ENCODE results near the gene NRTN. TPM values are rescaled to one million over a fixed set of nuclear protein-coding genes. Genes with fewer than 3 reads are reported as not detected.

NRTN gene
- total RNA-seq, 4 donors from 2014 or later: not detected

GRCh38 chr19:5844456-5845433, 39.9 kb downstream of the NRTN start:
- no peak for TF ChIP-seq CTCF (IDR thresholded peaks at IDR 0.05; ENCODE audit: low read depth)

DNA sequence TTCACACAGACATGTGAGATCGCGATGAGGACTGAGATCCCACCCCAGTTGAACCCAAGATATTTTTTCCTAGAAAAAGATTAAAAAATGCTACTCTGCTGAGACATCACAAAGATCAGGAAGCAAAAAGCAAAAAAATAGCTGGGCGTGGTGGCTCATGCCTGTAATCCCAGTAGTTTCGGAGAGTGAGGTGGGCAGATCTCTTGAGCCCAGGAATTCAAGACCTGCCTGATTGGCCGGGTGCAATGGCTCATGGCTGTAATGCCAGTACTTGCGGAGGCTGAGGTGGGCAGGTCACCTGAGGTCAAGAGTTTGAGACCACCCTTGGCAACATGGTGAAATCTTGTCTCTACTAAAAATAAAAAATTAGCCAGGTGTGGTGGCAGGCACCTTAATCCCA, 45.3 kb downstream of the NRTN start:
- no peak for TF ChIP-seq CTCF (IDR thresholded peaks at IDR 0.05; ENCODE audit: low read depth)

- no peak for TF ChIP-seq CTCF (IDR thresholded peaks at IDR 0.05; ENCODE audit: low read depth)
Measured at GRCh38 chr19:5850743-5851293, 46.0 kb downstream of the NRTN start.

GRCh38 chr19:5851302-5851701, 46.4 kb downstream of the NRTN start, which contains the start of gene FUT3:
FUT3 (minus strand) TSS chr19:5851449.
- no peak for TF ChIP-seq CTCF (IDR thresholded peaks at IDR 0.05; ENCODE audit: low read depth)

GRCh38 chr19:5857203-5858081, 52.6 kb downstream of the NRTN start:
- no peak for TF ChIP-seq CTCF (IDR thresholded peaks at IDR 0.05; ENCODE audit: low read depth)

GRCh38 chr19:5863030-5863665, 58.3 kb downstream of the NRTN start:
- no peak for TF ChIP-seq CTCF (IDR thresholded peaks at IDR 0.05; ENCODE audit: low read depth)

Measured in subcutaneous adipose tissue (tissue), 4 donors.